Breast epithelium (tissue), 3 donors: ENCODE data around the gene TPX2.

Experiments used
- POLR2AphosphoS5 ChIP-seq, 3 donors: sonication (generic); formaldehyde crosslinking; IDR thresholded peaks; one replicate each; pipeline ENCODE4 v1.6.1; 2017; ENCODE audit warnings: antibody characterized with exemption in 3 of 3
- TF ChIP-seq, protein P1 (sequence below), 3 donors: fragments of 450-650 bp; IDR thresholded peaks; one replicate each; pipeline ENCODE4 v1.5.1; 2016 to 2017; ENCODE audit warnings: antibody characterized with exemption in 3 of 3, mild to moderate bottlenecking in 3 of 3, moderate library complexity in 3 of 3

DNA sequence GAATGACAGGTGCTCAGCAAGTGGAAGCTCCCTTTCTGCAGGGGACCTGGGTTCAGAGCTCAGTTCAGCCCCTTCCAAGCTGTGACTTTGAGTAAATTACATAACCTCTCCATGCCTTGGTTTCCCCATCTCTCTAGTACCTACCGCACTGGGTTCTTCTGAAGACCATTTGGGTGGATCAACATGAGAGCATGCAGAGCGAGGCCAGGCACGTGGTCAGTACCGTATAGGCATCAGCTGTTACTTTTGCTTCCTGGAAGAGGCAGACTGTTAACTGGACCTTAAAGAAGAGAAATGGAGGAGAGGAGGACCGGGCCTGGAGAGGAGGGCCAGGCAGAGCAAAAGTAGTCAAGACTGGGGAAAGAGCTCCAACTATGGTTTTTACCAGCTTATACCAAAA, 78.4 kb downstream of the TPX2 start:
- TF ChIP-seq, protein P1, sequence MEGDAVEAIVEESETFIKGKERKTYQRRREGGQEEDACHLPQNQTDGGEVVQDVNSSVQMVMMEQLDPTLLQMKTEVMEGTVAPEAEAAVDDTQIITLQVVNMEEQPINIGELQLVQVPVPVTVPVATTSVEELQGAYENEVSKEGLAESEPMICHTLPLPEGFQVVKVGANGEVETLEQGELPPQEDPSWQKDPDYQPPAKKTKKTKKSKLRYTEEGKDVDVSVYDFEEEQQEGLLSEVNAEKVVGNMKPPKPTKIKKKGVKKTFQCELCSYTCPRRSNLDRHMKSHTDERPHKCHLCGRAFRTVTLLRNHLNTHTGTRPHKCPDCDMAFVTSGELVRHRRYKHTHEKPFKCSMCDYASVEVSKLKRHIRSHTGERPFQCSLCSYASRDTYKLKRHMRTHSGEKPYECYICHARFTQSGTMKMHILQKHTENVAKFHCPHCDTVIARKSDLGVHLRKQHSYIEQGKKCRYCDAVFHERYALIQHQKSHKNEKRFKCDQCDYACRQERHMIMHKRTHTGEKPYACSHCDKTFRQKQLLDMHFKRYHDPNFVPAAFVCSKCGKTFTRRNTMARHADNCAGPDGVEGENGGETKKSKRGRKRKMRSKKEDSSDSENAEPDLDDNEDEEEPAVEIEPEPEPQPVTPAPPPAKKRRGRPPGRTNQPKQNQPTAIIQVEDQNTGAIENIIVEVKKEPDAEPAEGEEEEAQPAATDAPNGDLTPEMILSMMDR (IDR thresholded peaks at IDR 0.05): no peak
- no peak for TF ChIP-seq POLR2AphosphoS5 (IDR thresholded peaks at IDR 0.05)
